GM10847 (cell line): Measurements from ENCODE around the gene CROT.

Experiments
- POLR2A ChIP-seq: IDR thresholded peaks from 2 replicates; pipeline ENCODE4 v1.6.1; 2011; ENCODE audit not compliant: insufficient read length; ENCODE audit errors: extremely low read depth

Gene CROT

GRCh38 chr7:87345166-87345927, at the start of gene CROT:
CROT (plus strand) TSS chr7:87345664; CDS start chr7:87349069, 3,405 bp downstream.
- TF ChIP-seq POLR2A = peak; percentile 89

- no peak for TF ChIP-seq POLR2A
Measured at GRCh38 chr7:87300756-87301155, 44.7 kb upstream of the CROT start.

DNA sequence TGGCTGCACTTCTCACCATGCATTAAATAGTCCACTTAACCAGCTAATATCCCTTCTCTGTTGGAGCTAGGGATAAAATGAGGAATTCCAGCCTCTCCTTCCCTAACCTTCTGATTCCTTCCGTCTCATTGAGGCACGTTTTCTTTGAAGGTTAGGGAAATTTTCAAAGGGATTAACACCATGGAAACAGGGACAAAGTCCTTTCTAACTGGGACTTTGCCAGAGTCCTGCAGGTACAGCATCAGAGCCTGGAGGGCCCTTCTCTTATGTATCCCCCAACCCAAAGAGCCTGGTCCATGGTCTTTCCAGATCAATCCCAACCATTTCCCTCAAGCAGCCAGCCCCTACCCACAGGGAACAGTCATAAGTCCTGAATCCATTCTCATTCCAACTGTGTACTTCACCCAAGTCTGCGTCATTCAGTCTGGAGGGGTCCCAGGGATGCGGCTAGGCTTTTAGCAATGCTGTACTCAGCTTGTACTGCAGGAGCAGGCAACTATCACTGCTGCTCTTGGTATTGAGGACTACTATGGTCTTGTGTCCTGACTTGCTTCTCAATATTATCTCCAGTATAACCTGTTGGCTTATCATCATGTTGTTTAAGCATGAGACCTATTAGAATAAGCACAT, 34.6 kb upstream of the CROT start:
- no peak for TF ChIP-seq POLR2A

DNA sequence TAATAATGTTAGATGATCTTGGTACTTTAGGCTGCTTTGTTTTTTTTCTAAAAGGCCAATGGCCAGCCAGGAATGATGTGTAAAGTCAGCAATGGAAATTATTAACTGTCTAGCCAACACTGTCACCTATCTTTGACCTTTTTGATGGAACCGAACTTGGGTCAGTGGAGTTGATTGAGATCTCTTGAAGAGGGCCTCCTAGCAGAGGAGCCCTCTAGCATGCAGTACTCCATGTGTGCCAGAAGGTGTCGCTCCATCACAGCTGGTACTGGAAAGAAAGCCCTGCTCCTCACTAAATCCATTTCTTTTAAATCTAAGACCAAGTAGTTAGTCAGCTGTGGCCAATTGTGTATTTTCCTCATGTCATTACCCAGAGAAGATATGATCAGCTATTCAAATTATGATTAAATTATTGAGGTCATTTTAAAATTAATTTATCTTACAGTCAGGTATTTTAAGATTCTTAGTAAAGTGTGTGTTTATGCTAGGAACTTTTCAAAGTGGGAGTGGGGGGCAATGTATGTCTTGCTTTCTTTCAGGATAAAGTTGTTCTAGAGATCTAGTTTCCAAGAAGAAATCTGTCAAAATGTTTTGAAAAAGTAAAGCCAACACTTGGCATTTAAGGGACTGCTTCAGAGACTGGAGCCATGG, 33.1 kb upstream of the CROT start:
- no peak for TF ChIP-seq POLR2A

- TF ChIP-seq POLR2A = no peak
Measured at GRCh38 chr7:87316097-87316700, 29.3 kb upstream of the CROT start.

DNA sequence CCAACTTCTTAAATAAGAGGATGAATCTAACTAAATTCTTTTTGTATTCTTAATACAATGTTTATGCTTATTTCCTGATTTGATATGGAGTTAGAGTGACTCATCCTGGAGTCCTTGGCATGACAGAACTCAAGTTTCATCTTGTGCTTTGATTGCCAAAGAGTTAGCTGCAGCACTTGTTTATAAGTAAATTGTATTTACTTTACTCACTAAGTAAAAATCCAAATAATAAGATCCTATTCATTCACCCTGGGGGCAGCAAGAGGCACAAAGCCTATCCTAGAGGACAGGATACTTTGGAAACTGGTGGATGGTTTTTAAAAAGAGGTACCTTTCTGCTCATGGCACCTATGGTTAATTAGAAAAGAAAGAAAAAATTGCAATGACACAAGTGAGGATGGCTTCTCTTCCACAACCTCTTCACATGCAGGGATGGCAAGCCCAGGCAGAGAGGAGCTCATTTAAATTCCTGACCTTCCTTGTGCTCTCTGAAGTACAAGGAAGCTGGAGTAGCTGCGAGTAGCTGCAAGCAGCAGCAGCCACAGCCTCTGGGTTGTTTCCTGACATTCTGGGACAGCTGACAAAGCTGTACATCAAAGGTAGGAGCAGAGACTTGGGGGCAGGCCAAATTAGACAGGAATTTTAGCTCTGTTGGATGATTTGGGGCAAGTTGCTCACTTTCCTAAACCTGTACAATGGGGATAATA, 28.5 kb upstream of the CROT start:
- TF ChIP-seq POLR2A = no peak

DNA sequence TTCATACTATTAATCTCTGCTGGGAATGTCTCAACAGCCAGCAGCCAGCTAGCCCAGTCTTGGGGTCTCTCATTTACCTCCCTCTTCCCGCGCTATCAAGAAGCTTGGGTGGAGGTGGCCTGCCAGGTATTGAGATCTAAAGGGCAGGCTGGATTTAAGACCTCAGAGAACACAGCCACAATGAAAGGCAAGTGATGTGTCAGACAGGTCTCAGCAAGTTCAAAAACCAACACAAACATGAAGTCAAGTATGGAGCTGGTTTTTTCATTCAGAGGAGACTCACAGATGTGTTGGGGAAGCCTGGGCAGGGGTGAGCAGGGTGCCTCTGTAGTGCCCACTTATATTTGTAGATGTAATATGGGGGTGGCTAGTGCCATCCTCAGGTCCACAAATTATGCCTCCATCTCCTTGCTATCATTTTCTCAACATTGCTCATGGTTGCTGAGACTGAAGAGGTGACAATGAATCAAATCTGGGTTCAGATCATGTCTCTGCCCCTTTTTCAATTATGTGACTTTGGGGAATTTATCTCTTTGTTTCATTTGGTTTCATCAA, 27.7 kb upstream of the CROT start:
- TF ChIP-seq POLR2A = no peak

DNA sequence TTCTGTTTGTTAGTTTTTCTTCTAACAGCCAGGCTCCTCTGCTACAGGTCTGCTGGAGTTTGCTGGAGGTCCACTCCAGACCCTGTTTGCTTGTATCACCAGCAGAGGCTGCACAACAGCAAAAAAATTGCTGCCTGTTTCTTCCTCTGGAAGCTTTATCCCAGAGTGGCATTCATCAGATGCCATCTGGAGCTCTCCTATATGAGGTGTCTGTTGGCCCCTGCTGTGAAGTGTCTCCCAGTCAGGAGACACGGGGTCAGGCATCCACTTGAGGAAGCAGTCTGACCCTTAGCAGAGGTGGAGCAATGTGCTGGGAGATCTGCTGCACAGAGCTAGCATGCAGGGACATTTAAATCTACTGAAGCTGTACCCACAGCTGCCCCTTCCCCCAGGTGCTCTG, 26.7 kb upstream of the CROT start:
- no peak for TF ChIP-seq POLR2A

DNA sequence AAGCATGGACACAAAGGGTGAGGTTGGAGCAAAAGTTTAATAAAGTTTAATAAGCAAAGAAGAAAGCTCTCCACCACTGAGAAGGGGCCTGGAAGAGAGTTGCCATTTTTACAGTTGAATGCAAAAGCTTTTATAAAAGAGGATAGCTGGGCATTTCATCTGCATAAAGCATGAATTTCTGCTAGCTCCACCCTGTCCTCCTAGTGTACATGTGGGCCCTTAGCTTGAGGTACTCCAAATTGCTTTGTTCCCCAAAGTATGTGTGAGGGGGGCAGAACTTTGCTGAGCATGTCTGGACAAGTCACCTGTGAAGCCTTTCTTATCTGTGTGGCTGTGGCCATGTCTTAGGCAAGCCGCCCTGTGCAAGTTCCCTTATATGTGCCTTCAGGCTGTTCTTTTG, 22.6 kb upstream of the CROT start:
- no peak for TF ChIP-seq POLR2A

- no peak for TF ChIP-seq POLR2A
Measured at GRCh38 chr7:87325576-87326370, 19.7 kb upstream of the CROT start.

GRCh38 chr7:87328281-87328680, 17.2 kb upstream of the CROT start:
- no peak for TF ChIP-seq POLR2A

GRCh38 chr7:87330316-87330715, 15.1 kb upstream of the CROT start:
- TF ChIP-seq POLR2A = no peak

- no peak for TF ChIP-seq POLR2A
Measured at GRCh38 chr7:87330942-87331341, 14.5 kb upstream of the CROT start.

DNA sequence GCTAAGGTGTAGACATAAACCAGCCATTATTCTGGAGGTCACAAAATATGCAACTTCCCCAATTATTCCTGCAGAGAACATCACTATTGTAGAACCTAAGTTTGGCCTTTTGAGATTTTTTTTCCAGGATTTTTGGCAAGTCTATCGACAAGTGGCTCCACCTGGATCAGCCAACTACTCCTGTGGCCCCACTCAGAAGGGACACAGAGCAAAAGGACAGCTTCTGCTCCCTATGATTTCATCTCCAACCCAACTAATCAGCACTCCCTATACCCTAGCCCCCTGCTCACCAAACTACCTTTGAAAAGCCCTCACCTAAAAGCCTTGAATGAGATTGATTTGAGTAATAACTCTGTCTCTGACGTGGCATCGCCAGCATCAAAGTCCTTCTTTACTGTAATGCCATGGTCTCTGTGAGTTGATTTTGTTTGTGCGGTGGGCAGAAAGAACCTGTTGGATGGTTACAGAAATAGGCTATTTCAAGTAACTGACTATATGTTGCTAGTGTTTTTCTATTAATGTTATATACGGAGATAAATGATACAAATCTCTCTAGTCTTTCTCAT, 13.7 kb upstream of the CROT start:
- TF ChIP-seq POLR2A = no peak
